Heart left ventricle (tissue), 16 donors: ENCODE measurements around the gene CC2D2B. TPM values are rescaled to one million over a fixed set of nuclear protein-coding genes. Genes with fewer than 3 reads are reported as not detected.
A peak's percentile ranks its signal among the peaks of the same experiment; 100 is the strongest.

Experiments used
- ATAC-seq, 4 donors: fragments of 200-7000 bp; cut with Tn5 transposase; one replicate each; pipeline ENCODE4 v1.9.1; 2020 to 2022; ENCODE audit warnings: moderate library complexity in 4 of 4, mild to moderate bottlenecking in 3 of 4, moderate number of reproducible peaks in 1 of 4
- DNase-seq, 5 donors: peaks; one replicate each; pipeline ENCODE4 v3.0.0-alpha.2; 2020
- H3K27ac ChIP-seq, 12 donors: fragments of 200-600 bp; sonication (generic) in 4 of 12; one replicate each; pipeline versions ENCODE4 v1.5.0 to v1.8.0; 2016 to 2022; ENCODE audit warnings: mild to moderate bottlenecking in 2 of 12
- H3K27me3 ChIP-seq, 9 donors: fragments of 200-600 bp; sonication (generic) in 2 of 9; one replicate each; pipeline versions ENCODE4 v1.5.1 to v1.8.0; 2016 to 2022; ENCODE audit warnings: mild to moderate bottlenecking in 3 of 9
- H3K36me3 ChIP-seq, 9 donors: fragments of 200-600 bp; sonication (generic) in 2 of 9; one replicate each; pipeline versions ENCODE4 v1.5.0 to v1.8.0; 2018 to 2022; ENCODE audit warnings: mild to moderate bottlenecking in 2 of 9
- H3K4me1 ChIP-seq, 12 donors: fragments of 200-600 bp; sonication (generic) in 4 of 12; one replicate each; pipeline versions ENCODE4 v1.5.0 to v1.8.0; 2016 to 2022; ENCODE audit warnings: mild to moderate bottlenecking in 3 of 12
- H3K4me3 ChIP-seq, 12 donors: fragments of 200-600 bp; sonication (generic) in 4 of 12; one replicate each; pipeline versions ENCODE4 v1.5.0 to v1.8.0; 2017 to 2022; ENCODE audit warnings: mild to moderate bottlenecking in 9 of 12, moderate library complexity in 4 of 12
- H3K9me3 ChIP-seq, 12 donors: fragments of 200-600 bp; sonication (generic) in 4 of 12; one replicate each; pipeline versions ENCODE4 v1.5.0 to v1.8.0; 2016 to 2022; ENCODE audit warnings: mild to moderate bottlenecking in 1 of 12
- POLR2A ChIP-seq, 2 donors: fragments of 450-650 bp; IDR thresholded peaks; one replicate each; pipeline ENCODE4 v1.6.1; 2017; ENCODE audit warnings: antibody characterized with exemption in 2 of 2, mild to moderate bottlenecking in 2 of 2, moderate library complexity in 2 of 2
- WGBS, 4 donors: extraction: QIAGEN DNeasy Blood & Tissue Kit in 2 of 4; methylation state at CpG; one replicate each; pipeline versions ENCODE4 v1.1.5 to v1.1.7; 2013 to 2018; 5-methylcytosine and 5-hydroxymethylcytosine counted together
- intact Hi-C, 10 donors: fragments of 100-400 bp; cut with DNase I; formaldehyde crosslinking; loops; one replicate each; pipeline versions ENCODE4 v1.11.1 to v1.14.2; 2022
- polyA plus RNA-seq, 2 donors: library from polyadenylated mRNA; stranded (reverse); fragments of 200-250 nt; gene quantifications; one replicate each; pipeline ENCODE4 v1.2.3, GENCODE V29; 2013
- total RNA-seq, 9 donors: library from RNA; depleted of rRNA in 2 of 9; stranded (reverse); fragments of >200 nt in 2 of 9; fragmentation: NEBNext Ultra II Directional in 3 of 9; extraction: Animal tissue kit (Norgen Biotek cat#: 25700) in 3 of 9; gene quantifications; one replicate each; pipeline versions ENCODE4 v1.1.0 to v1.2.4, GENCODE V29; 2016 to 2023
- TF ChIP-seq, protein P1 (sequence below), 12 donors: fragments of 200-600 bp; sonication (generic) in 4 of 12; IDR thresholded peaks; one replicate each; pipeline versions ENCODE4 v1.5.0 to v1.8.0; 2018 to 2022; ENCODE audit warnings: antibody characterized with exemption in 12 of 12, mild to moderate bottlenecking in 5 of 12
- donor health status: ischemic (EF 13 %, LVEDD 7.1; RV severe dilation, severe dysfunction).
- donor health status: healthy with polysubstance abuse.
- donor health status: DM: no; HTN: yes; CAD: no.
- donor health status: DM: no; HTN: no; CAD: no.
- donor health status: ischemic (EF 25% LVEDD 6.9; RV normal size, moderate dysfunction).
- donor health status: ischemic (EF 25% LVEDD 5.7; RV mildly dilated, moderate dysfunction).
- donor health status: healthy.
- donor health status: DM: yes; HTN: yes; CAD: no.
- donor health status: ischemic (EF 35%, LVEDD 5.7; RV mildly dilated, moderate dysfunction).
- donor health status: nonischemic (EF 11% LVEDD 7.7; RV severe dilation, severe dysfunction).
- donor health status: DM: yes; HTN: yes; CAD: no.
- donor health status: PGD.
- donor health status: ischemic (EF 29% LVEDD 5.4; RV normal size, mild dysfunction).
- donor health status: nonischemic (EF 23%, LVEDD 6.1; RV moderate dilation, normal function).

The CC2D2B gene
- total and polyA plus RNA-seq, 11 donors = 0.15 to 1.5 (median 0.58) TPM

DNA sequence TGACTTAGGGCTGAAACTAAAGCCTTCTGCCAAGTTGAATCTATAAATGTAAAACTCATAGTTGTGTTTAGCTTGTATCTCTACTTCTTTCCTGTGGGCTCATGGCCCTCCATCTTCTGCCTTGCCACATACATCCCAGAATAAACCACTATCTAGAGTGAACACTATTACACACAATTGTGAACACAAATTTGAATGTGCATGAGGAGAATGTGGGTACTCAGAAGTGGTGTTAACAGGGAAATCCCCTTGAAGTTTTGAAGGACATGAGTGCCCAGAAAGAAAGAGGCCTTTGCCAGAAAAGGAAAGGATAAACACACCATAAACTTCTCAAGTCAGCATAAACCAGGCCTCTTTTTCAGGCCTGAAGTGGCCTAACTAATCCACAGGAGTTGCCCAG is 115.4 kb downstream of the CC2D2B start:
- DNase-seq (no peak), ATAC-seq (no peak)
- no peaks in the 10 kb centered on the region for H3K4me1 ChIP-seq
- H3K27me3 ChIP-seq = no peaks in the 10 kb centered on the region
- TF ChIP-seq, protein P1, sequence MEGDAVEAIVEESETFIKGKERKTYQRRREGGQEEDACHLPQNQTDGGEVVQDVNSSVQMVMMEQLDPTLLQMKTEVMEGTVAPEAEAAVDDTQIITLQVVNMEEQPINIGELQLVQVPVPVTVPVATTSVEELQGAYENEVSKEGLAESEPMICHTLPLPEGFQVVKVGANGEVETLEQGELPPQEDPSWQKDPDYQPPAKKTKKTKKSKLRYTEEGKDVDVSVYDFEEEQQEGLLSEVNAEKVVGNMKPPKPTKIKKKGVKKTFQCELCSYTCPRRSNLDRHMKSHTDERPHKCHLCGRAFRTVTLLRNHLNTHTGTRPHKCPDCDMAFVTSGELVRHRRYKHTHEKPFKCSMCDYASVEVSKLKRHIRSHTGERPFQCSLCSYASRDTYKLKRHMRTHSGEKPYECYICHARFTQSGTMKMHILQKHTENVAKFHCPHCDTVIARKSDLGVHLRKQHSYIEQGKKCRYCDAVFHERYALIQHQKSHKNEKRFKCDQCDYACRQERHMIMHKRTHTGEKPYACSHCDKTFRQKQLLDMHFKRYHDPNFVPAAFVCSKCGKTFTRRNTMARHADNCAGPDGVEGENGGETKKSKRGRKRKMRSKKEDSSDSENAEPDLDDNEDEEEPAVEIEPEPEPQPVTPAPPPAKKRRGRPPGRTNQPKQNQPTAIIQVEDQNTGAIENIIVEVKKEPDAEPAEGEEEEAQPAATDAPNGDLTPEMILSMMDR (IDR thresholded peaks at IDR 0.05) = no peak
- no peak for TF ChIP-seq POLR2A (IDR thresholded peaks at IDR 0.05)
- H3K36me3 ChIP-seq = no peaks in the 10 kb centered on the region
- intact Hi-C loops = no loop called here
- H3K9me3 ChIP-seq = no peaks in the 10 kb centered on the region
- no peak overlapping the region for H3K4me3 ChIP-seq
- peak overlapping the region in 1 of 12 donors; percentile 19 for H3K27ac ChIP-seq

DNA sequence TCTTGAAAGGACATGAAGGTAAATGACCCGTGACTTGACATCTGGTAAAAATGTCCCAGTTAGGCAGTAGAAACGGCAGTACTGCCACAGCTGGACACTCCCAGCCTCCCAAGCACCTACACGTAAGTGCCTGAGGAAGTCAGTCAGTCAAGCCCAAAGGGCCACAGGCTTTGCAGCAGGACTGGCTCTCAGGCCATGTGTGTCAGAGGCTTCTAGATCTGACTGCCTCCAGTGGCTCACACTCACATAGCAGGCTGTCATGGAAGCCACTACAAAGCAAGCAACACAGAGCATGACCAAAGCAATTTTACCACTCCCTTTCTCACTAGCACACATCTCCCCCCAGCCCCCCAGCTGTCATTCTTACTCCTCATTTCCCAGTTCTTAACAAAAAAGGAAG is 117.8 kb downstream of the CC2D2B start:
- intact Hi-C loops = no loop called here
- 82 to 91% (median 88%) methylated on average over 3 of the region's 3 CpGs for WGBS, 4 donors
- no peaks in the 10 kb centered on the region for H3K9me3 ChIP-seq
- TF ChIP-seq POLR2A (IDR thresholded peaks at IDR 0.05) = no peak
- TF ChIP-seq, protein P1 (IDR thresholded peaks at IDR 0.05) = no peak
- no peaks in the 10 kb centered on the region for H3K4me1 ChIP-seq
- no peak overlapping the region for H3K4me3 ChIP-seq
- H3K27me3 ChIP-seq = no peaks in the 10 kb centered on the region
- no peak overlapping the region for H3K27ac ChIP-seq
- H3K36me3 ChIP-seq = no peaks in the 10 kb centered on the region
- ATAC-seq = no peak
- DNase-seq = no peak

DNA sequence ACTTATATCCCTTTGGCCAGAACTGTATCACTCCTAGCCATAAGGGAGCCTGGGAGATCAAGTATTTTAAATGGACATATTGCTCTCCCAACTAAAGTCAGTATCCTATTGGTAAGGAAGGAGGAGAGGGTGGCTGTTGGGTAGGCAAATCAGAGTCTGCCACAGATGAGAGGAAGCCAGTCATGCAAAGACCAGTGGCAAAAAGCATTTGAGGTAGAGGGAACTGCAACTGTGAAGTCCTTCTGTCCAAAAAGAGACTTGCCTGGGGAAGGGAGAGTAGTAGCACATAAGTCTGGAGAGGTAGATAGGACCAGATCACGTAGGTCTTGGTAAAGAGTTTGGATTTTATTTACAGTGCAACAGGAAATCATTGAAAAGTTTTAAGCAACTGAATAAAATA is 126.8 kb downstream of the CC2D2B start:
- ATAC-seq (no peak), DNase-seq (no peak)
- Histone ChIP-seq H3K9me3 (no peaks in the 10 kb centered on the region), H3K4me1 (no peaks in the 10 kb centered on the region), H3K27me3 (no peaks in the 10 kb centered on the region), H3K27ac (no peak overlapping the region), H3K36me3 (no peaks in the 10 kb centered on the region), H3K4me3 (no peak overlapping the region)
- intact Hi-C loops = no loop called here
- 92 to 96% (median 95%) methylated on average over 1 of the region's 1 CpG for WGBS, 4 donors
- TF ChIP-seq, protein P1 (IDR thresholded peaks at IDR 0.05) = no peak
- TF ChIP-seq POLR2A (IDR thresholded peaks at IDR 0.05) = no peak

DNA sequence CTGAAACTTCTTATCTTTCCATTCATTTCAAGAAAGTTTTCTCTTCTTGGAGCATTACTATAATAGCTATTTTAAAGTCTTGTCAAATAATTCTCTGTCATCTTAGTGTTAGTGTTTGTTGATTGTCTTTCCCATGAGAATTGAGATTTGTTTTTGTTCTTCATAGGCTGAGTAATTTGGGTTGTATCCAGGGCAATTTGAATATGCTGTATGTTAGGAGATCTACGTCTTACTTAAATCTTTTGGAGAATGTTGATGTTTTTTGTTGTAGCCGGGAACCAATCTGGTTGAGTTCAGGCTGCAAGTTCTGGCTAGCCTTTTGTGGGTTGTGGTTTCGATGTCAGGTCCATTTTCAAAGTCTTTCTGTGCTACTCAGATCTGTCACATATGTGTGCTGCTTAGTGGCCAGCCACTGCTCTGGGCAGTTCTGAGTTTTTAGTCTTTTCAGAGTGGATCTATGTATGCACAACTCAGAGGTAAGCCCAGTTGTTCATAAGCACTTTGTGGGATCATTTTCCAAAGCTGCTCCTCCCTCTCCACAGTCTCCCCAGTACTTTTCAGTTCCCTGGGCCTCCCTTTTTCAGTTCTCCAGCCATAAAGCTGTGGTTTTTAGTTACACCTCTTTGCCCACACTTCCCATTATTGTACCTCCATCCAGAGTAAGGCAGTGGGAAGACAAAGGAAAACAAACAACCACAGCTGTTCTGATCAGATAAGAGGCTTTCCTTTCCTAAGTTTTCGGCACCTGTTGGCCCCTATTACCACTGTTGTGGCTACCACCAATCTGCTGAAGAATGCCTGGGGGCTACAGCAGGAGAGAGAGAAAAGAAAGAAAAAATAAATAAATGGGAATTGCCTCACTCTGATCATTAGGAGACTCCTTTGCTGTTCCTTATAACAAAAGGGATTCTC is 131.0 kb downstream of the CC2D2B start:
- WGBS, 4 donors = 82 to 87% (median 85%) methylated on average over 4 of the region's 4 CpGs
- H3K4me1 ChIP-seq = peaks cover 0 to 8% (median 5%) of the 10 kb centered on the region in 12 donors
- H3K27ac ChIP-seq = no peak overlapping the region
- H3K36me3 ChIP-seq = no peaks in the 10 kb centered on the region
- intact Hi-C loops = no loop called here
- no peaks in the 10 kb centered on the region for H3K27me3 ChIP-seq
- DNase-seq (no peak), ATAC-seq (no peak)
- no peaks in the 10 kb centered on the region for H3K9me3 ChIP-seq
- no peak for TF ChIP-seq POLR2A (IDR thresholded peaks at IDR 0.05)
- TF ChIP-seq, protein P1 (IDR thresholded peaks at IDR 0.05) = no peak
- H3K4me3 ChIP-seq = no peak overlapping the region
